Gastroesophageal sphincter (tissue), 3 donors: ENCODE data around the gene MAP3K20.

ENCODE experiments used
- EP300 ChIP-seq: sonication (generic); formaldehyde crosslinking; IDR thresholded peaks from one replicate; pipeline ENCODE4 v1.6.1; 2017; ENCODE audit warnings: antibody characterized with exemption, mild to moderate bottlenecking
- POLR2A ChIP-seq, 2 donors: fragments of 450-650 bp; IDR thresholded peaks; one replicate each; pipeline ENCODE4 v1.6.1; 2017; ENCODE audit warnings: antibody characterized with exemption in 2 of 2, mild to moderate bottlenecking in 2 of 2, moderate library complexity in 1 of 2
- POLR2AphosphoS5 ChIP-seq: sonication (generic); formaldehyde crosslinking; IDR thresholded peaks from one replicate; pipeline ENCODE4 v1.6.1; 2017; ENCODE audit warnings: antibody characterized with exemption
- TF ChIP-seq, protein P1 (sequence below), 4 experiments: fragments of 200-600 bp in 2 of 4; fragments of 450-650 bp in 2 of 4; sonication (generic) in 1 of 4; IDR thresholded peaks; one replicate each; pipeline ENCODE4 v1.5.1; 2017 to 2019; ENCODE audit warnings: antibody characterized with exemption in 4 of 4, mild to moderate bottlenecking in 2 of 4, moderate library complexity in 2 of 4

DNA sequence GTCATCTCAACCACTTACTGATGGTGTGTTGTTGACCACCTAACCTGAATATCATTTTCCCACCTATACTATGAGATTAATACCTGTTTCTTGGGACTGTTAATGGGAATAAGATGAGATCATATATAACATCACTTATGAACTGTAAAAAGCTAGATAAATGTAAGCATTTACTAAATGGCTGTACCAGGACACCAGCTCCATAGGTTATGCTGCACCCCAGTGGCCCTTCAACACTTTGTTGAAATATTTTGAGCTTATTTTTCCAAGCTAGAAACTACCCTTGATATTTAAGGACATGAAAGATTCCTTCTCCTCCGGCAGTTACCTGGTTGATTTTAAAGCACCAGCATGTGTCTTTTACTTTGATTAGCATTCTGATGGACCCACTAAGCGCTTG is 141.0 kb downstream of the MAP3K20 start:
- TF ChIP-seq, protein P1, sequence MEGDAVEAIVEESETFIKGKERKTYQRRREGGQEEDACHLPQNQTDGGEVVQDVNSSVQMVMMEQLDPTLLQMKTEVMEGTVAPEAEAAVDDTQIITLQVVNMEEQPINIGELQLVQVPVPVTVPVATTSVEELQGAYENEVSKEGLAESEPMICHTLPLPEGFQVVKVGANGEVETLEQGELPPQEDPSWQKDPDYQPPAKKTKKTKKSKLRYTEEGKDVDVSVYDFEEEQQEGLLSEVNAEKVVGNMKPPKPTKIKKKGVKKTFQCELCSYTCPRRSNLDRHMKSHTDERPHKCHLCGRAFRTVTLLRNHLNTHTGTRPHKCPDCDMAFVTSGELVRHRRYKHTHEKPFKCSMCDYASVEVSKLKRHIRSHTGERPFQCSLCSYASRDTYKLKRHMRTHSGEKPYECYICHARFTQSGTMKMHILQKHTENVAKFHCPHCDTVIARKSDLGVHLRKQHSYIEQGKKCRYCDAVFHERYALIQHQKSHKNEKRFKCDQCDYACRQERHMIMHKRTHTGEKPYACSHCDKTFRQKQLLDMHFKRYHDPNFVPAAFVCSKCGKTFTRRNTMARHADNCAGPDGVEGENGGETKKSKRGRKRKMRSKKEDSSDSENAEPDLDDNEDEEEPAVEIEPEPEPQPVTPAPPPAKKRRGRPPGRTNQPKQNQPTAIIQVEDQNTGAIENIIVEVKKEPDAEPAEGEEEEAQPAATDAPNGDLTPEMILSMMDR (IDR thresholded peaks at IDR 0.05) = no peak
- TF ChIP-seq POLR2A (IDR thresholded peaks at IDR 0.05) (no peak), EP300 (no peak), POLR2AphosphoS5 (no peak)
